HCT116 (cell line): ENCODE measurements around the gene INSR. TPM values are rescaled to one million over a fixed set of nuclear protein-coding genes. Genes with fewer than 3 reads are reported as not detected.

Experiments used
- ATAC-seq: fragments of 200-7000 bp; cut with Tn5 transposase; 2 replicates; pipeline ENCODE4 v1.9.1; 2020; ENCODE audit warnings: mild to moderate bottlenecking, moderate library complexity
- BruUV-seq: library from RNA; stranded (reverse); fragments of 400-500 nt; replicated peaks from 2 replicates; lab custom pipeline; 2021; lab: Mats Ljungman, UMichigan
- CTCF ChIA-PET: fragments of 300-600 bp; sonication (Branson Sonifier 250); formaldehyde crosslinking; loops from one replicate; lab custom pipeline; 2021; ENCODE audit warnings: antibody characterized with exemption; lab: Charles Lee
- POLR2A ChIA-PET: fragments of 300-600, 350-600 bp; sonication (Branson Sonifier 250); formaldehyde crosslinking; loops from one replicate; lab custom pipeline; 2021; ENCODE audit warnings: antibody characterized with exemption; lab: Charles Lee
- RAD21 ChIA-PET, 2 experiments: fragments of 300-600 bp; sonication (Branson Sonifier 250); formaldehyde crosslinking; loops; one replicate each; lab custom pipeline; 2023; ENCODE audit warnings: low total read pairs in 2 of 2; ENCODE audit not compliant: uncharacterized antibody in 2 of 2, unreplicated experiment in 2 of 2, low non-redundant PET in 1 of 2; lab: Charles Lee
- DNase-seq: peaks from one replicate; pipeline ENCODE4 v3.0.0-alpha.2; 2010; ENCODE audit warnings: low read depth, low spot score
- H2AFZ ChIP-seq: fragments of 200-600 bp; shearing (Covaris generic), sonication (generic); 2 replicates; pipeline ENCODE4 v1.6.1; 2017; ENCODE audit warnings: low read depth, mixed run types, mixed read lengths, antibody characterized with exemption, low read length; ENCODE audit not compliant: poor library complexity, severe bottlenecking
- H3K27ac ChIP-seq: 2 replicates; pipeline ENCODE4 v1.5.1; 2012; ENCODE audit warnings: low read depth, low read length
- H3K27me3 ChIP-seq: fragments of 200-600 bp; sonication (generic); 2 replicates; pipeline ENCODE4 v1.6.1; 2016; ENCODE audit warnings: mixed run types, low read length, mixed read lengths; ENCODE audit not compliant: insufficient read depth
- H3K36me3 ChIP-seq, 2 experiments: fragments of 200-500 bp in 1 of 2; fragments of 200-600 bp in 1 of 2; sonication (Bioruptor generic) in 1 of 2; sonication (generic) in 1 of 2; 2 replicates each; pipeline versions ENCODE4 v1.5.1 to v1.6.1; 2014 to 2016; ENCODE audit warnings: low read length in 2 of 2, inconsistent platforms in 1 of 2, mixed read lengths in 1 of 2, mixed run types in 1 of 2; ENCODE audit not compliant: insufficient read depth in 2 of 2, control insufficient read depth in 1 of 2
- H3K4me1 ChIP-seq, 2 experiments: fragments of 200-600 bp in 1 of 2; sonication (generic) in 1 of 2; 2 replicates each; pipeline versions ENCODE4 v1.5.1 to v1.6.1; 2012 to 2017; ENCODE audit warnings: low read length in 2 of 2, inconsistent platforms in 1 of 2, mild to moderate bottlenecking in 1 of 2, mixed read lengths in 1 of 2, mixed run types in 1 of 2, moderate library complexity in 1 of 2; ENCODE audit not compliant: insufficient read depth in 2 of 2, control insufficient read depth in 1 of 2
- H3K4me2 ChIP-seq: fragments of 200-600 bp; sonication (generic); 2 replicates; pipeline ENCODE4 v1.6.1; 2017; ENCODE audit warnings: mixed run types, low read length, mixed read lengths
- H3K4me3 ChIP-seq, 2 experiments: fragments of 200-600 bp in 1 of 2; sonication (generic) in 1 of 2; replicated peaks in 1 of 2; 2 replicates each; pipeline ENCODE4 v1.5.1; 2011 to 2016; ENCODE audit warnings: low read length in 2 of 2, control low read depth in 1 of 2, low read depth in 1 of 2, mild to moderate bottlenecking in 1 of 2, mixed read lengths in 1 of 2, mixed run types in 1 of 2
- H3K79me2 ChIP-seq: fragments of 200-600 bp; sonication (generic); 2 replicates; pipeline ENCODE4 v1.6.1; 2017; ENCODE audit warnings: mild to moderate bottlenecking, mixed run types, low read length, moderate library complexity, mixed read lengths; ENCODE audit not compliant: insufficient read depth
- H3K9ac ChIP-seq: fragments of 200-600 bp; sonication (generic); 2 replicates; pipeline ENCODE4 v1.6.1; 2016; ENCODE audit warnings: low read length, mixed read lengths
- H3K9me2 ChIP-seq: fragments of 200-600 bp; sonication (generic), shearing (Covaris generic); 2 replicates; pipeline ENCODE4 v1.6.1; 2017; ENCODE audit warnings: mixed run types, mild to moderate bottlenecking, moderate library complexity; ENCODE audit not compliant: insufficient read depth
- H3K9me3 ChIP-seq, 2 experiments: fragments of 200-500 bp in 1 of 2; fragments of 200-600 bp in 1 of 2; sonication (Bioruptor generic) in 1 of 2; sonication (generic) in 1 of 2; 2 replicates each; pipeline ENCODE4 v1.6.1; 2014 to 2017; ENCODE audit warnings: low read length in 2 of 2, mixed read lengths in 2 of 2, inconsistent platforms in 1 of 2, low read depth in 1 of 2, mild to moderate bottlenecking in 1 of 2, mixed run types in 1 of 2, moderate library complexity in 1 of 2; ENCODE audit not compliant: control insufficient read depth in 1 of 2, insufficient read depth in 1 of 2
- H4K20me1 ChIP-seq: fragments of 200-600 bp; sonication (generic), shearing (Covaris generic); 2 replicates; pipeline ENCODE4 v1.6.1; 2017; ENCODE audit warnings: mixed run types, mild to moderate bottlenecking, moderate library complexity; ENCODE audit not compliant: insufficient read depth
- ATF3 ChIP-seq: IDR thresholded peaks from 2 replicates; pipeline ENCODE4 v1.6.1; 2012
- EGR1 ChIP-seq: IDR thresholded peaks from 2 replicates; pipeline ENCODE4 v1.6.1; 2012; ENCODE audit warnings: low read depth
- FOSL1 ChIP-seq: IDR thresholded peaks from 2 replicates; pipeline ENCODE4 v1.6.1; 2012; ENCODE audit warnings: low read depth
- JUND ChIP-seq: IDR thresholded peaks from 2 replicates; pipeline ENCODE4 v1.6.1; 2012
- POLR2AphosphoS5 ChIP-seq: IDR thresholded peaks from 2 replicates; pipeline ENCODE4 v1.6.1; 2011; ENCODE audit warnings: mild to moderate bottlenecking, low read depth, low read length, moderate library complexity
- RAD21 ChIP-seq: IDR thresholded peaks from 2 replicates; pipeline ENCODE4 v1.6.1; 2012; ENCODE audit warnings: low read depth, mild to moderate bottlenecking
- YY1 ChIP-seq: IDR thresholded peaks from 2 replicates; pipeline ENCODE4 v1.6.1; 2011; ENCODE audit warnings: low read length, low read depth, moderate library complexity, mild to moderate bottlenecking; ENCODE audit not compliant: insufficient replicate concordance; ENCODE audit errors: extremely low read depth
- ZBTB33 ChIP-seq: IDR thresholded peaks from 2 replicates; pipeline ENCODE4 v1.6.1; 2011; ENCODE audit warnings: mild to moderate bottlenecking, low read length, moderate library complexity; ENCODE audit not compliant: insufficient replicate concordance; ENCODE audit errors: extremely low read depth
- ZFX ChIP-seq: fragments of 450-650 bp; IDR thresholded peaks from 2 replicates; pipeline ENCODE4 v1.6.1; 2017
- intact Hi-C: fragments of 100-400 bp; cut with micrococcal nuclease; formaldehyde crosslinking; loops from 2 replicates; pipeline ENCODE4 v1.10.0; 2022
- total RNA-seq: library from RNA; stranded (reverse); gene quantifications from one replicate; pipeline ENCODE4 v1.2.1, GENCODE V29; 2021; ENCODE audit not compliant: unreplicated experiment

INSR gene
- total RNA-seq, 1 experiment from 2014 or later: 25.4 TPM

GRCh38 chr19:7074705-7075282 lies 219.4 kb downstream of the INSR start (continued):
- no peak for TF ChIP-seq EGR1

- Histone ChIP-seq H3K9me3 (peaks cover 2 to 7% of the 10 kb centered on the region in 2 experiments; a peak in 3 of 4 replicates), H4K20me1 (no peaks in the 10 kb centered on the region), H3K36me3 (peaks cover 43 to 44% of the 10 kb centered on the region in 2 experiments), H3K9ac (no peak overlapping the region), H3K79me2 (peaks cover 18% of the 10 kb centered on the region), H3K27ac (no peak overlapping the region), H2AFZ (no peak overlapping the region), H3K27me3 (no peaks in the 10 kb centered on the region), H3K4me2 (no peak overlapping the region), H3K4me1 (peaks cover 8 to 11% of the 10 kb centered on the region in 2 experiments; a peak in 3 of 4 replicates), H3K4me3 (no peak overlapping the region), H3K9me2 (no peaks in the 10 kb centered on the region)
- no TSS peak for BruUV-seq
- no peak for TF ChIP-seq POLR2AphosphoS5
- no peak for TF ChIP-seq FOSL1
- no peak for TF ChIP-seq YY1
- no peak for TF ChIP-seq ZFX
- TF ChIP-seq ATF3: no peak
- TF ChIP-seq JUND: no peak
- TF ChIP-seq RAD21: no peak
- no peak for TF ChIP-seq ZBTB33
- DNase-seq: no peak
- CTCF ChIA-PET: no interaction called here
- ATAC-seq: no peak
- RAD21 ChIA-PET: no interaction called here
- POLR2A ChIA-PET: interaction anchor here (1.0 kb wide), 1 partner anchor 9 kb away, joined by 3 read pairs; no protein-coding TSS in a partner anchor
- intact Hi-C loops: no loop called here
Observed at GRCh38 chr19:7072541-7072940, 221.7 kb downstream of the INSR start.
